TTC549 (cell line): ENCODE measurements around the gene B3GNT3.
"Not testable (repeated sequence)": the region's sequence is repeated elsewhere in the genome, so short reads cannot be mapped to it uniquely, and the experiment has no call there.

Experiments
- FAIRE-seq: peaks from 2 replicates; lab custom pipeline; 2012; peaks lifted over from hg19 to GRCh38; lab: Jason Lieb, UNC

The B3GNT3 gene

DNA sequence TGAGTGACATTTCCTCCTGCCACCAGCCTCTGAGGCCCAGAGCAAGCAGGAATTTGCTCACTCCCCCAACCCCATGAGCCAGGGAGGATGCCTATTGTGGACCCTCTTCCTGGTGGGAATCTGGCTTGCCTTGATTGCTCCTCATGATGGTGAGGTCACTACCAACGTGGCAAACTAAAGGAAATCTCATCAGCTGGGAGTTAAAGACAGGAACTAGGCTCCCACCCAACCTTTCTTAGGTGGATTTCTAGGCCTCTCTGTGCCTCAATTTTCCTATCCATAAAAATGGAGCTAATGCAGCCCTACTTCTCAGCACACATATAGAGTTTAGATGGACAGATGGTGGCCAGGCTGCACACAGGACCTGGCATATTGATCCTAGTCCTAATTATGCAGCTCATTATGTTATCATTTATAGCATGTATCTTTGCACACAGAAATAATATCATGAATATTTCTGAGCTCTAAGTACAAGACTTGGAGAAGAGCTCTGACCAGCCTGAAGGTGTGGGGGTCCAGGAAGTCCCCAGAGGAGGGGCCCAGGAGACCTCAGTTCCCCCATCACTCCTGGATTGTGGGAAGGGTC, 2.0 kb downstream of the B3GNT3 start:
- FAIRE-seq, result no peak

DNA sequence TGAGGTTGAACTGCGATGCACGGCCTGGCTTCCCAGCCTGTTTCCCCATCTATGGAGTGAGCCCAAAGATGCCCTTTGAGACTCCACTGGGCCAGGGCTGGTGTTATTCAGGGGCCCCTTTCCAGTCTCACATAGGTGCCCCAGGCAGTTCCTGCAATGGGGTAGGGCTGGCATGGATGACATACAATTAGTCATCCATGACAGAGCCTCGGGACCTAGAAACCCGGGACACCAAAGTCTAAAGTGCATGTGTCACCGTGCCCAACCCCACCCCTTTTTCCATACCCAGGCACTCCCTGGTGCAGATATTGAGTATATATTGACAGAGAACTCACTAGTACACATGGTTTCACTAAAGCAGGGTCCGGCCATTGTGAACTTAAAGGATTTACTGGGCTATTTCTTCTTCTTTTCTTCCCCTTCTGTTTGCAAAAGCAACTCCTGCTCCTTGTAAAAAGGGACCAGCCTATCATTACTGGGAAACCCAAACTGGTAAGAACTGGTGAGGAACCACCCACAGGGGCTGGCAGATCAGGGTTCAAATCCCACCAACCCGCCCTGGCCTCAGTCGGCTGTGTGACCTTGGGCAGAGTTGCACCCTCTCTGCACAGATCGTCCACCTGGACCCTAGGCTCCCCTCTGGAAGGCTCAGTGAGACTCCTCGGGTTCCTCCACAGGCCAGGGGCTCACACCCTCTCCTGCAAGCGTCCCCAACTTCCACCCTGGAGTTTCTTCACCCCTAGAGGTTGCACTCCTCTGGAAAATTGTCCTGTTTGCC, 2.7 kb downstream of the B3GNT3 start:
- FAIRE-seq, result no peak

DNA sequence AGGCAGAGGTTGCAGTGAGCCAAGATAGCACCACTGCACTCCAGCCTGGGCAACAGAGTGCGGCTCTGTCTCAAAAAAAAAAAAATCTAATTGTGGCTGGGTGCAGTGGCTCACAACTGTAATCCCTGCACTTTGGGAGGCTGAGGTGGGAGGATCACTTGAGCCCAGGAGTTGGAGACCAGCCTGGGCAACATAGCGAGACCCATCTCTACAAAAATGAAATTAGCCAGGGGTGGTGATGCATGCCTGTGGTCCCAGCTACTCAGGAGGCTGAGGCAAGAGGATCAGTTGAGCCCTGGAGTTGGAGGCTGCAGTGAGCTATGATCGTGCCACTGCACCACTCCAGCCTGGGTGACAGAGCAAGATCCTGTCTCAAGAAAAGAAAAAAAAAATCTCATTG, 3.7 kb downstream of the B3GNT3 start:
- not testable (repeated sequence) for FAIRE-seq

DNA sequence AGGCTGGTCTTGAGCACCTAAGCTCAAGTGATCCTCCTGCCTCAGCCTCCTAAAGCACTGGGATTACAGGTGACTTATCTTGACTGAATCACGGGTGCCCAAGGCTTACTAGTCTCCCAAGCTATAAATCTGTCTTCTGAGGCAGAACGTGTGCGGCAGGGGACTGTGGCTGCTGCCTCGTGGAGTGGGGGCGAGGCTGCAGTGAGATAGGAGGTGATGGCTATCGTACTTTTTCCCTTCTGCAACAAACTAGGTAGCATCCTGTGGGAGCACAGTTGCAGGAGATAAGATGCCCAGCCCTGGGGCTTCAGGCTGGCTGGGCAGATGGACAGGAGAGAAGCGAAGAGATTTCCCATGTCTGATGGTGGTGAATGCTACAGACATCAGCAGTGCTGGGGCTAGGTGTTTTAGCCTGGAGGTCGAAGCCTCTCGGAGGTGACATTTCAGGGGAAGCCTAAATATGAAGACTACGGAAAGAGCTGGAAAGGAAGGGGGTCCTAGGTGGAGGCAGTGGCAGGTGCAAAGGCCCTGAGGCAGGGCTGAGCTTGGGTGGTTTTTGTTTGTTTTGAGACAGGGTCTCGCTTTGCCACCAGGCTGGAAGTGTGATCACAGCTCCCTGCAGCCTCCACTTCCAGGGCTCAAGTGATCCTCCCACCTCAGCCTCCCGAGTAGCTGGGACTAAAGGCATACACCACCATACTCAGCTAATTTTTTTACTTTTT, 7.4 kb downstream of the B3GNT3 start:
- FAIRE-seq, result no peak

DNA sequence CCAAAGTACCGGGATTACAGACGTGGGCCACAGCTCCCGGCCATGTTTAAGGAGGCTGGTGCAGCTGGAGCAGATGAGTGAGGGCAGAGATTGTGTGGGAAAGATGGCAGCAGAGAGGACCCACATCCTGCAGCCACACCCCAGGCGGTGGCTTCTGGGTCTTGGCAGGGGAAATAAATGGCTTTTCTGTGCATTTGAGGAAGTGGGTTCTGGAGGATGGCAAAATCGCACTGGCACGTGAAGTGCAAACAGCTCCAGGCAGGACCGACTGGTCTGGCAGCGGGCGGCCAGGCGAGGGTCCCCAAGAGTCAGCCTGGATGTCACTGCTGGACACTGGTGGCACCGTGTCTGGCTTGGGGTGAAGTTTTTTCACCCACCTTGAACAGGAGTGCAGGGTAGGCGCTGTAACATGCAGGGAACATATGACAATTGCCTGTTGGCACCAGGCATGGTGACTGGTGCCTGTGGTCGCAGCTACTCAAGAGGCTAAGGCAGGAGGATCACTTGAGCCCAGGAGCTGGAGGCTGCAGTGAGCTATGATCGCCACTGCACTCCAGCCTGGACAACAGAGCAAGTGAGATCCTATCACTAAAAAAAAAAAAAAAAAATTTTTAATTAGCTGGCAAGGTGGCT, 8.4 kb downstream of the B3GNT3 start:
- FAIRE-seq, result no peak

DNA sequence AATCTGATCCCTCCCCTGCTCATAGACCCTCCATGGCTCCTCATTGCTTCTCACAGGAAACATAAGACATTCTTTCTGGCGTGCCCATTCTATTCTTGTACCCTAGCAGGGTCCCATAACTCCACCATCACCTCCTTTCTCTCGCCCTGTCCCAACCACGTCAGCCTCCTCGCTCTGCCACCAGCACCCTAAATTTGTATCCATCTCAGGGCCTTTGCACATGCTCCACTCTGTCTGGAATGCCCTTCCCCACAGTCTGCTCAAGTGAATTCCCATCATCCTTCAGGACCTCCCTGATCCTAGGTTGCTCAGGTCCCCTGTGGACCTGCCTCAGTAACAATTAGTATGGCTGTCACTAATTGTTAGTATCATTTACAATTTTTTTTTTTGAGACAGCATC, 10.5 kb downstream of the B3GNT3 start:
- FAIRE-seq, result no peak

DNA sequence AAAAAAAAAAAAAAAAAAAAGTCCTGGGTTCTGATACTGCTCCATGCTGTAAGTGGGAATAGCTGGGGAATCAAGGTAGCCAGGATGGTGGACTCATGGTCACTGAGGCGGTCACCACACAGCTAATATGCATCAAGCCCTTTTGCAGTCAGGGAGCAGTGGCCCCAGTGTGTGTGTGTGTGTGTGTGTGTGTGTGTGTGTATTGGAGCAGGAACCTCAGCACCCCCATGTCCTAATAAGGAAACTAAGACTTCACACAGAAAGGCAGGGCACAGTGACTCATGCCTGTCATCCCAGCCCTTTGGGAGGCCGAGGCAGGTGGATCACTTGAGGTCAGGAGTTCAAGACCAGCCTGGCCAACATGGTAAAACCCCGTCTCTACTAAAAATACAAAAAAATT, 12.0 kb downstream of the B3GNT3 start:
- FAIRE-seq, result no peak

DNA sequence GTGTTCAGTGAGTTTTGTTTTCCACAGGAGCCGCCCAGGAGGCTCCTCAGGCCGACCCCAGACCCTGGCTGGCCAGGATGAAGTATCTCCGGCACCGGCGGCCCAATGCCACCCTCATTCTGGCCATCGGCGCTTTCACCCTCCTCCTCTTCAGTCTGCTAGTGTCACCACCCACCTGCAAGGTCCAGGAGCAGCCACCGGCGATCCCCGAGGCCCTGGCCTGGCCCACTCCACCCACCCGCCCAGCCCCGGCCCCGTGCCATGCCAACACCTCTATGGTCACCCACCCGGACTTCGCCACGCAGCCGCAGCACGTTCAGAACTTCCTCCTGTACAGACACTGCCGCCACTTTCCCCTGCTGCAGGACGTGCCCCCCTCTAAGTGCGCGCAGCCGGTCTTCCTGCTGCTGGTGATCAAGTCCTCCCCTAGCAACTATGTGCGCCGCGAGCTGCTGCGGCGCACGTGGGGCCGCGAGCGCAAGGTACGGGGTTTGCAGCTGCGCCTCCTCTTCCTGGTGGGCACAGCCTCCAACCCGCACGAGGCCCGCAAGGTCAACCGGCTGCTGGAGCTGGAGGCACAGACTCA, 12.9 kb downstream of the B3GNT3 start:
- FAIRE-seq, result no peak

DNA sequence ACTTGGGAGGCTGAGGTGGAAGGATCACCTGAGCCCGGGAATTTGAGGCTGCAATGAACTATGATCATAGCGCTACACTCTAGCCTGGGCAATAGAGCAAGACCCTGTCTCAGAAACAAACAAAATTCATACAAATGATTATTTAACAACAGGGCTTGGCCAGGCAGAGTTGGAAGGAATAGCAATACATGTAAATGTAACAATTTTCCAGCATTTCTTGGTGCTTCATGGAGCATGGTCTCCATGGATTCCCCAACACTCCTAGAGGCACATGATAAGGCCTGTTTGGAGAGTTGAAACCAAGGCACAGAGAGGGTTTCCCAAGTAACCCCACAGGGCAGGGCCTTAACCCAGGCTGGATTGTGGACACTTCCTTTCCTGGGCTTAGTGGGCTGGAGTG, 16.2 kb downstream of the B3GNT3 start:
- FAIRE-seq, result no peak

DNA sequence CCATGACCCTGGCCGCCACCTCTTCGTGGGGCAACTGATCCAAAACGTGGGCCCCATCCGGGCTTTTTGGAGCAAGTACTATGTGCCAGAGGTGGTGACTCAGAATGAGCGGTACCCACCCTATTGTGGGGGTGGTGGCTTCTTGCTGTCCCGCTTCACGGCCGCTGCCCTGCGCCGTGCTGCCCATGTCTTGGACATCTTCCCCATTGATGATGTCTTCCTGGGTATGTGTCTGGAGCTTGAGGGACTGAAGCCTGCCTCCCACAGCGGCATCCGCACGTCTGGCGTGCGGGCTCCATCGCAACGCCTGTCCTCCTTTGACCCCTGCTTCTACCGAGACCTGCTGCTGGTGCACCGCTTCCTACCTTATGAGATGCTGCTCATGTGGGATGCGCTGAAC, 16.7 kb downstream of the B3GNT3 start:
- no peak for FAIRE-seq

DNA sequence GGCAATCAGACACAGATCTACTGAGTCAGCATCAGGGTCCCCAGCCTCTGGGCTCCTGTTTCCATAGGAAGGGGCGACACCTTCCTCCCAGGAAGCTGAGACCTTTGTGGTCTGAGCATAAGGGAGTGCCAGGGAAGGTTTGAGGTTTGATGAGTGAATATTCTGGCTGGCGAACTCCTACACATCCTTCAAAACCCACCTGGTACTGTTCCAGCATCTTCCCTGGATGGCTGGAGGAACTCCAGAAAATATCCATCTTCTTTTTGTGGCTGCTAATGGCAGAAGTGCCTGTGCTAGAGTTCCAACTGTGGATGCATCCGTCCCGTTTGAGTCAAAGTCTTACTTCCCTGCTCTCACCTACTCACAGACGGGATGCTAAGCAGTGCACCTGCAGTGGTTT, 17.2 kb downstream of the B3GNT3 start:
- FAIRE-seq, result no peak

DNA sequence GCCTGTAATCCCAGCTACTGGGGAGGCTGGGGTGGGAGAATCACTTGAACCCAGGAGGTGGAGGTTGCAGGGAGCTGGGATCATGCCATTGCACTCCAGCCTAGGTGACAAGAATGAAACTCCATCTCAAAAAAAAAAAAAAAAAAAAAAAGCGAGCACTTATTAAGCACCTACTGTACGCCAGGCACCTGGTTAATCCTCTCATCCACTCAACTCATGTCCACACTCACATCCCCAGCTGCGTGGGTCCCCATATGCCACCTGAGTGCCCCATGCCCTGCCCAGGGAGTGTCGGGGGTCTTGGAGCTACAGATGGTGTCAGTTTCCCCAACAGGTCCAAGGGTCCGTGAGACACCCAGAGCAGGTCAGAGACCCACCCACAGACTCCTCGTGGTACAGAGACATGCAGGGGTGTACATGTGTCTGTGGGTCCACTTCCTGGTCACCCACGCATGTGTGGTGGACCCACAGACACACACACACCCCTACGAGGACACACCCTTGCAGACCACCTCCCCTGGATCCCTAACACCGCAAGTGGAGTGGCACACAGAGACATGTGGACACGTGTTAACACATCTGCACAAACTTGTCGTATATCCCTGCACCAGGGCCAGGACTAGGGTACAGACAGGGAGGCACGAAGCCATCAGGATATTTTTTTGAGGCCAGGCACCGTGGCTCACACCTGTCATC, 22.9 kb downstream of the B3GNT3 start:
- no peak for FAIRE-seq

DNA sequence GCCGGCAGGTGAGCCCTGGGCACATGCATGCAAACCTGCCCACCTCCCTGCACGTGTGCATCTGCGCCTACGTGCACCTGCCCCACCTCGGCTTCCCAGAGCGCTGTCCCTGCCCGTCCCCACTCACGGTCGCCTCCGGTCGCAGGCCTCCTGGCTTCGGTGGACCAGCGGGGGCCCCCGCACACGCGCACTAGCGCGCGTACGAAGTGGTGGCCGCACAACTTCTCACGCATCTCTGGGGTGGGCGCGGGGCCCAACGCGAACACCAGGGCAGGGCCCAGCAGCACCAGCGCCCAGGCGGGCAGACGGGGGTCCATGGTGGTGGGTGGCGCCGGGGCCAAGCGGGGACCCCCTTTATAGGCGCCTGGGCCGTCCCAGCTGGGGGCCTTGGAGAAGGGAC, 26.3 kb downstream of the B3GNT3 start, which contains the start of gene INSL3:
INSL3 (minus strand) TSS at position 330 of the 400 bp plus-strand sequence; CDS start at position 317, 13 bp downstream.
- FAIRE-seq, result no peak

DNA sequence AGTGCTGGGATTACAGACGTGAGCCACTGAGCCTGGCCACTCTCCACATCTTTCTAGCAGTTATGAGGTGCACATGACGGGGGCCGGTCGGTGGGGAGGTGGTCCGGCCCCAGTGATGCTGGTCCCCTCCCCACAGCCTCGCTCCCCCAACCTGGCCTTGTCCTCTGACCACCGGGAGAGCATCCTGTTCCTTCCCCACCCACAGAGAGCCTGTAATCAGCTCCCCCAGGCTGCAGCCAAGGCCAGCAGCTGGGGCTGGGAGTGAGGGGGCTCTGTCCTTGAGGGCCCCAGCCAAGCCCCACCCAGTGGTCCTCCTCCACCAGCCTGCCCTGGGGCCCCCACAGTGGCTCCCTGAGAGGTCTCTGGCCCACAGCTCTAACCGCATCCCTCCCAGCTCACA, 29.4 kb downstream of the B3GNT3 start:
- FAIRE-seq, result no peak

DNA sequence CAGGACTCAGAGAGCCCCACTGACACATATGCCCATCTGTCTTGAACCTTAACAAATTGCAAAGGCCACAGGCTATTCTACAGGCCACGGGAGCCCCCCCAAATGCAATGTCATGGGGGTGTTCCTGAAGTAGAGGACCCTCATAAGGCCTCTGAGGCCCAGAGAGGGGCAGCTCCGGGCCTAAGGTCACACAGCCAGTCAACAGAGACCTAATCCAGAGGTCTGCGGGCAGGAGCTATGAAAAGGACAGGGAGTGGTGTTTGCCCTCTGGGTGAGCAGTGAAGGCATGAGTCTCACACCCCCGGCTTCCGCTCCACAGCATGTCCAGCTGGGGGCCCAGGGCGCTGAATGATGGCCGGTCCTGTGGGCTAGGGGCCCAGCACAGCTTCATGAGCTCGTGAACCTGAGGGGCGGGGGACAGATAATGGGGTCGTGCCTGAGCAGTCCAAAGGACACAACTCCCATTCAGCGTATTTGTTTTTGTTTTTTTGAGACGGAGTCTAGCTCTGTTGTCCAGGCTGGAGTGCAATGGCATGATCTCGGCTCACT, 31.6 kb downstream of the B3GNT3 start:
- FAIRE-seq, result no peak

DNA sequence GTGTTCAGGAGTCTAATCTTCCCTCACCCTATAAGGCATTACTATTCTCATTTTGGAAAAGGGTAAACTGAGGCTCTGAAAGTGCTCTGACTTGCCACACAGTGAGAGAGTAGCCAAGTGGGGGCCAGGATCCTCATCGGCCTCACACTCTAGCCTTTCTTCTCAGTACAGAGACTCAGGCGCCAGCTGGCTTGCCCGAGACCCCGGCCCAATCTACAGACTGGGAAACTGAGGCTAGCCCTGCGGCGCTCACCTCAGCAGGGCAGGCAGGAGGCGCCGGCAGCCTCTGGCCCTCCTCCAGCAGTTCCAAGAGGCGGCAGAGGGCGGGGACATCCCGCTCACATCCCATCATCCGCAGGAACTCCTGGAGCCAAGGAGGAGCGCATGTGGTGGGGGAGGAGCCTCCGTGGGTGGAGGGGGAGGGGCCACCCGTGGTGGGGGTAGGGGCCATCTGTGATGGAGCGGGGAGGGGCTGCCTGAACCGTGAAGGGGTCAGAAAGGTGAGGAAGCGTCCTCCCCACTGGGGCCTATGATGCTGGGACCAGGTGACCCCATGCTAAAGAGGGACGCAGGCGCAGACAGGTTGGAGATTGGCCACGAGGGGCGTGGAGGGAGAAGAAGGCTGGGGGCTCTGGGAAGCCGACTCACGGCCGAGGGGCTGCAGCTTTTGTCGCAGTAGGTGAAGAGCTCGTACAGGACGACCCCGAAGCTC, 35.1 kb downstream of the B3GNT3 start:
- no peak for FAIRE-seq

DNA sequence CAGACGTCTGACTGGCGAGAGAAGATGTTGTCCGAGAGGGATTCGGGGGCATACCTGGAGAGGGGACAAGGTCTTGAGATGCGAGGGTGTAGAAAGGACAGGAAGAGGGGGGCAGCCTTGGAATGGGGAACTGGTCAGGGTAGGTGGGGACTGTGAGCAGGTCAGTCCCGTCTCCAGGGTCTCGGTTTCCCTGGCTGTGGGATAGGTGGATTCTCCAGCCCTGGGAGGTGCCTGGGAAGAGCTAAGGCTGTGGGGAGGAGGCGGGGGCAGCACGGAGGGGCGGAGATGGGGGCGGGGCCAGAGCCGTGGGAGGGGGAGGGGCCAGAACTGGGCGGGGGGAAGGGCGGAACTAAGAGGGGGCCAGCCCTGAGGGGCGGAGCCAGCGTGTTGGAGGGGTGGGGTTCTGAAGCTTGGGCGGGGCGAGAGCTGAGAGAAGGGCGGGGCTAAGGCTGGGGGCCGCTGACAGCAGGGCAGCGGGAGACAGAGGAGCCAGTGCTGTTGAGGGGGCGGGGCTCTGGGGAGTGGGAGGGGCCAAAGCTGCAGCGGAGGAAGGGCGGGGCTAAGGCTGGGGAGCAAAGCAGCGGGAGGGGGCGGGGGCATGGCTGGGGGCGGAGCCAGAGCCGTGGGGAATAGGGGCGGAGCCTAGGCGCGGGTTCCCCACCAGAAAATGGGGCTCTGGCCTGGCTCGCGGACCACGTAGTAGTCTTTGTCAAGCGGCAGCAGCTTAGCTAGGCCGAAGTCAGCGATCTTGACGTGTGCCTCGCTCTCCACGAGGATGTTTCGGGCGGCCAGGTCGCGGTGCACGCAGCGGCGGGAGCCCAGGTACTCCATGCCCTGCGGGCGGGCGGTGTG, 35.9 kb downstream of the B3GNT3 start:
- no peak for FAIRE-seq

DNA sequence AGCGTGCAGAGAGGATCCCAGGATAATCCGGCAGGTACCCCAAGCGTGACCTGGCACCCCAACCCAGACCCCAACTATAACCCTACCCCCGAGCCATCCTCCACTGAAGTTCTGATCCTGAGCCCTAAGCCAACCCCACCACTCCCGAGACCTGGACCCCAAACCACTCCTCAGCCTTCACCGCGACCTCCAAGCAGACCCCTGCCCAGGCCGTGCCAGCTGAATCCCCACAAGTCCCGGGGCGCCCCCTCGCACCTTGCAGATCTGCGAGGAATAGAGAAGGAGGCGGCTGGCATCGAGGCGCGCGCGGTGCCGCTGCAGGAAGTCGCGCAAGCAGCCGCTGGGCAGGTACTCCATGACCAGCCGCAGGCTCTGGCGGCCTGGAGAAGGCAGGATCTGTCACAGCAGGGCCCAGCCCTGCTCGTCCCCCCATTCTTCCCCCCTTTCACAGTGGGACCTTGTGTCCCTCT, 36.5 kb downstream of the B3GNT3 start:
- no peak for FAIRE-seq

DNA sequence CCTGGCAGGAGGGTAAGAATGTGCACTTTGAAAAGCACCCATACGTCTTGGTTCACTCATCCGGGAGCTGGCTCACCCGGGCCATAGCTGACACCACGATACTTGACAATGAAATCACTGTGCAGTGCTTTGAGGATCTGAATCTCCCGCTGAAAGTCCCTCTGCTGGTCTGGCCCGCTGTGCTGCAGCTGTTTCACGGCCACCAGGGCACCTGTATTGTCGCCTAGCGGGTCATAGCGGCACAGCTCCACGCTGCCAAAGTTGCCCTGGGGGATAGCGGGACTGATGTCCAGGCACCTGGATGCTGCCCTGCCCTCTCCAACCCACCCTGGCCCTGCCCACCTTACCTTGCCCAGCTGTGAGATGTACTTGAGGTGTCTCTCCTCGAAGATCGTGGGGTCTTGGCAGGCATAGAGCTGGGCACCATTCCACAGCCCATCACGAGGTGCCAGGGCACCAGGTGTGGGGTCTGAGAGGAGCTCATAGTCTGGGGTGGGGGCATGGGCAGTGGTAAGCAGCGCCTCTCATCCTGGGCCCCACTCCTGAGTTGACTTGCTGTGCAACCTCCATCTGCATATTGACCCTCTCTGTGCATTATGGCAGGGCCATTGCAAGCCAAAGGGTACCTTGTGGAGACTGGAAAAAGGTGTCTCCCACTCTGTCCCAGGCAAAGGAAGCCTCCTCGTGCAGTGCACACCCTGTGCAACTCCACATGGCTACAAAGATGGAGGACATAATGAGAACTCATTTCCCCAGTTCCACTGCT, 37.7 kb downstream of the B3GNT3 start:
- no peak for FAIRE-seq
